Esophagus muscularis mucosa (tissue), 4 donors: ENCODE results near the gene KIF22. TPM values are rescaled to one million over a fixed set of nuclear protein-coding genes. Genes with fewer than 3 reads are reported as not detected.

Experiments
- DNase-seq: peaks from one replicate; pipeline ENCODE4 v3.0.0-alpha.2; 2017; ENCODE audit errors: extremely low spot score
- H3K27ac ChIP-seq, 4 donors: fragments of 200-600 bp; sonication (generic); replicated peaks in 1 of 4; 1 replicate in 3 of 4; 2 replicates in 1 of 4; pipeline ENCODE4 v1.5.1; 2016 to 2019; ENCODE audit warnings: mild to moderate bottlenecking in 1 of 4
- H3K27me3 ChIP-seq, 4 donors: fragments of 200-600 bp; sonication (generic); one replicate each; pipeline versions ENCODE4 v1.5.1 to v1.6.0; 2016 to 2019
- H3K36me3 ChIP-seq, 4 donors: fragments of 200-600 bp; sonication (generic); one replicate each; pipeline ENCODE4 v1.5.1; 2016 to 2019
- H3K4me1 ChIP-seq, 4 donors: fragments of 200-600 bp; sonication (generic); one replicate each; pipeline ENCODE4 v1.5.1; 2016 to 2019
- H3K4me3 ChIP-seq, 4 donors: fragments of 200-600 bp; sonication (generic); 1 replicate in 2 of 4; 2 replicates in 2 of 4; pipeline ENCODE4 v1.5.1; 2016 to 2019; ENCODE audit warnings: mild to moderate bottlenecking in 4 of 4, moderate library complexity in 1 of 4
- H3K9me3 ChIP-seq, 4 donors: fragments of 200-600 bp; sonication (generic); 1 replicate in 3 of 4; 2 replicates in 1 of 4; pipeline ENCODE4 v1.5.1; 2016 to 2019
- EP300 ChIP-seq: sonication (generic); formaldehyde crosslinking; IDR thresholded peaks from one replicate; pipeline ENCODE4 v1.6.1; 2017; ENCODE audit warnings: antibody characterized with exemption
- POLR2A ChIP-seq: fragments of 450-650 bp; IDR thresholded peaks from one replicate; pipeline ENCODE4 v1.6.1; 2017; ENCODE audit warnings: antibody characterized with exemption, moderate library complexity, mild to moderate bottlenecking, low read depth
- POLR2AphosphoS5 ChIP-seq, 2 donors: sonication (generic); formaldehyde crosslinking; IDR thresholded peaks; one replicate each; pipeline ENCODE4 v1.6.1; 2017; ENCODE audit warnings: antibody characterized with exemption in 2 of 2
- WGBS: methylation state at CpG from one replicate; pipeline ENCODE4 v1.1.5; 2018; 5-methylcytosine and 5-hydroxymethylcytosine counted together
- intact Hi-C: fragments of 100-400 bp; cut with DNase I; formaldehyde crosslinking; loops from one replicate; pipeline ENCODE4 v1.15.1; 2023
- total RNA-seq, 4 donors: library from RNA; depleted of rRNA; stranded (reverse); fragments of >200 nt; gene quantifications; one replicate each; pipeline versions ENCODE4 v1.1.0 to v1.2.1, GENCODE V29; 2016
- TF ChIP-seq, protein P1 (sequence below), 3 experiments: fragments of 200-600 bp in 2 of 3; fragments of 450-650 bp in 1 of 3; sonication (generic) in 2 of 3; IDR thresholded peaks; one replicate each; pipeline ENCODE4 v1.5.1; 2017 to 2019; ENCODE audit warnings: antibody characterized with exemption in 3 of 3, mild to moderate bottlenecking in 2 of 3, moderate library complexity in 1 of 3

KIF22 gene
- total RNA-seq, 4 donors from 2014 or later = 10.8 to 12.3 (median 11.8) TPM

DNA sequence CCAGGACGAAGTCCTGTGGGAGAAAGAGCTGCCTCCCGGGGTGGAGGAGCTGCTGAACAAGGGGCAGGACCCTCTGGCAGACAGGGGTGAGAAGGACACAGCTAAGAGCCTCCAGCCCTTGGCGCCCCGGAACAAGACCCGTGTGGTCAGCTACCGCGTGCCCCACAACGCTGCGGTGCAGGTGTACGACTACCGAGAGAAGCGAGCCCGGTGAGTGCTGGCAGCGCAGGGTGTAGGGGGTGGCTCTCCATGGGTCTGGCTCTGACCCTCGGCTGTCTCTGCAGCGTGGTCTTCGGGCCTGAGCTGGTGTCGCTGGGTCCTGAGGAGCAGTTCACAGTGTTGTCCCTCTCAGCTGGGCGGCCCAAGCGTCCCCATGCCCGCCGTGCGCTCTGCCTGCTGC, 51.1 kb downstream of the KIF22 start:
- intact Hi-C loops = no loop called here
- 96% methylated on average over 5 of the region's 23 CpGs for WGBS

DNA sequence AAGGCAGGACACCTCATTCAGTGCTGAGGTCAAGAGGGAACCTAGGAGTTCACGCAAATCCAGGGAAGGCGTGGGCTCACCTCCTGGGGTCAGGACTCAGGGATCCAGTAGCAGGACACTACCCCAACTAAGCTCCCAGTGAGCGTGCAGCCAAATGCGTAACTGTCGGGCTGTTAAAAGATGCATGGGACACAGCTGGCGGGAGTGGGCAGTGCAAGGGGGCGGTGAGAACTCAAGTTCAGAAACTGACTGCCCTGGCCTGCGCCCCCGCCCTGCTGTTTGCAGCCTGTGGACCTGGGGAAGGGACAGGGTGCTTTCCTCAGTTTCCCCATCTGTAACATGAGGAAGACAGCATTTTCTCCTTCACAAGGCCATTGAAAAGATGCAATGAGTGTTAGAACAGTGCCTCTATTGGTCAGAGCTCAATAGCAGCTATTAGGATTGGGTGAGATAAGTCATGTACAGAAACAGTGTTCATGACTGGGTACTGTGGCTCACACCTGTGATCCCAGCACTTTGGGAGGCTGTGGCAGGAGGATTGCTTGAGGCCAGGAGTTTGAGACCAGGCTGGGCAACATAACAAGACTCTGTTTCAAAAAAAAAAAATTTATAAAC, 52.3 kb downstream of the KIF22 start:
- 84% methylated on average over 7 of the region's 9 CpGs for WGBS
- DNase-seq = no peak
- peaks cover 59 to 97% (median 90%) of the 10 kb centered on the region in 4 donors for H3K36me3 ChIP-seq
- intact Hi-C loops = no loop called here
- no peak overlapping the region for H3K4me3 ChIP-seq
- H3K27me3 ChIP-seq = no peaks in the 10 kb centered on the region
- no peak for TF ChIP-seq POLR2A
- TF ChIP-seq, protein P1, sequence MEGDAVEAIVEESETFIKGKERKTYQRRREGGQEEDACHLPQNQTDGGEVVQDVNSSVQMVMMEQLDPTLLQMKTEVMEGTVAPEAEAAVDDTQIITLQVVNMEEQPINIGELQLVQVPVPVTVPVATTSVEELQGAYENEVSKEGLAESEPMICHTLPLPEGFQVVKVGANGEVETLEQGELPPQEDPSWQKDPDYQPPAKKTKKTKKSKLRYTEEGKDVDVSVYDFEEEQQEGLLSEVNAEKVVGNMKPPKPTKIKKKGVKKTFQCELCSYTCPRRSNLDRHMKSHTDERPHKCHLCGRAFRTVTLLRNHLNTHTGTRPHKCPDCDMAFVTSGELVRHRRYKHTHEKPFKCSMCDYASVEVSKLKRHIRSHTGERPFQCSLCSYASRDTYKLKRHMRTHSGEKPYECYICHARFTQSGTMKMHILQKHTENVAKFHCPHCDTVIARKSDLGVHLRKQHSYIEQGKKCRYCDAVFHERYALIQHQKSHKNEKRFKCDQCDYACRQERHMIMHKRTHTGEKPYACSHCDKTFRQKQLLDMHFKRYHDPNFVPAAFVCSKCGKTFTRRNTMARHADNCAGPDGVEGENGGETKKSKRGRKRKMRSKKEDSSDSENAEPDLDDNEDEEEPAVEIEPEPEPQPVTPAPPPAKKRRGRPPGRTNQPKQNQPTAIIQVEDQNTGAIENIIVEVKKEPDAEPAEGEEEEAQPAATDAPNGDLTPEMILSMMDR (IDR thresholded peaks at IDR 0.05) = no peak
- no peak for TF ChIP-seq EP300
- no peak for TF ChIP-seq POLR2AphosphoS5 (IDR thresholded peaks at IDR 0.05)
- H3K27ac ChIP-seq = no peak overlapping the region
- H3K4me1 ChIP-seq = peaks cover 0 to 20% (median 8%) of the 10 kb centered on the region in 4 donors
- H3K9me3 ChIP-seq = no peaks in the 10 kb centered on the region

More for the DNA sequence above, 51.1 kb downstream of the KIF22 start:
- Histone ChIP-seq H3K27ac (no peak overlapping the region), H3K27me3 (no peaks in the 10 kb centered on the region), H3K4me3 (no peak overlapping the region), H3K9me3 (no peaks in the 10 kb centered on the region), H3K4me1 (peaks cover 0 to 20% (median 8%) of the 10 kb centered on the region in 4 donors), H3K36me3 (peaks cover 60 to 97% (median 90%) of the 10 kb centered on the region in 4 donors)
- TF ChIP-seq, protein P1 (IDR thresholded peaks at IDR 0.05) = no peak
- TF ChIP-seq POLR2AphosphoS5 (IDR thresholded peaks at IDR 0.05) = no peak
- DNase-seq = no peak

GRCh38 chr16:29843931-29844330, 53.4 kb downstream of the KIF22 start:
- Histone ChIP-seq H3K4me1 (peaks cover 0 to 29% (median 12%) of the 10 kb centered on the region in 4 donors), H3K27me3 (no peaks in the 10 kb centered on the region), H3K36me3 (peaks cover 60 to 93% (median 86%) of the 10 kb centered on the region in 4 donors), H3K9me3 (no peaks in the 10 kb centered on the region), H3K4me3 (no peak overlapping the region), H3K27ac (peak overlapping the region in 2 of 4 donors; percentile 43 to 62)
- 92% methylated on average over 8 of the region's 8 CpGs for WGBS
- TF ChIP-seq POLR2AphosphoS5 (IDR thresholded peaks at IDR 0.05) (no peak), POLR2A (no peak)
- TF ChIP-seq, protein P1 (IDR thresholded peaks at IDR 0.05) = no peak
- no peak for DNase-seq
- intact Hi-C loops = no loop called here

DNA sequence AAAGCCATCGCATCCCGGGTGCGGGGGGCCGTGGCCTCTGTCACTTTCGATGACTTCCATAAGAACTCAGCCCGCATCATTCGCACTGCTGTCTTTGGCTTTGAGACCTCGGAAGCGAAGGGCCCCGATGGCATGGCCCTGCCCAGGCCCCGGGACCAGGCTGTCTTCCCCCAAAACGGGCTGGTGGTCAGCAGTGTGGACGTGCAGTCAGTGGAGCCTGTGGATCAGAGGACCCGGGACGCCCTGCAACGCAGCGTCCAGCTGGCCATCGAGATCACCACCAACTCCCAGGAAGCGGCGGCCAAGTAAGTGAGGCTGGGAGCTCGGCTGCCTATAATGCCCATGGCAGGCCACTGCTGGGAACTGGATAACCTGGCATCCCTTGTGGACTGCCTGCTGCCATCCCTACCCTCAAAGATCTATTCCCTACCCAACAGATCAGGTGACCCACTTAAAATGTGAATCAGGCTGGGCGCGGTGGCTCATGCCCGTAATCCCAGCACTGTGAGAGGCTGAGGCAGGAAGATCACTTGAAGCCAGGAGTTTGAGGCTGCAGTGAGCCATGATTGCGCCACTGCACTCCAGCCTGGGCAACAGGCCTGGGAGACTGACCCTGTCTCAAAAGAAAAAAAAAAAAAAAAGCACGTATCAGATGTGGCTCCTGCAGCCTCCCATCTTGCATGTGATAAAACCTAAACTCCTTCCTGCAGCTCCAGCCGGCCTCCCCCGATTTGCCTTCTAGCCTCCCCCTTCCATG, 54.2 kb downstream of the KIF22 start:
- Histone ChIP-seq H3K4me1 (peaks cover 0 to 36% (median 19%) of the 10 kb centered on the region in 4 donors), H3K4me3 (no peak overlapping the region), H3K27ac (peak overlapping the region in 3 of 4 donors; percentile 43 to 62 (median 44)), H3K9me3 (no peaks in the 10 kb centered on the region), H3K27me3 (no peaks in the 10 kb centered on the region), H3K36me3 (peaks cover 56 to 86% (median 83%) of the 10 kb centered on the region in 4 donors)
- 89% methylated on average over 26 of the region's 28 CpGs for WGBS
- DNase-seq = no peak
- intact Hi-C loops = no loop called here
- TF ChIP-seq POLR2A (no peak), POLR2AphosphoS5 (IDR thresholded peaks at IDR 0.05) (no peak), EP300 (no peak)
- TF ChIP-seq, protein P1 (IDR thresholded peaks at IDR 0.05) = no peak
